Peyer's patch (tissue), 4 donors: Measurements from ENCODE around the gene IRS2. TPM values are rescaled to one million over a fixed set of nuclear protein-coding genes. Genes with fewer than 3 reads are reported as not detected.

Experiments
- DNase-seq, 3 donors: peaks; one replicate each; pipeline ENCODE4 v3.0.0-alpha.2; 2017 to 2019
- H3K27ac ChIP-seq, 4 donors: fragments of 200-600 bp; sonication (generic); one replicate each; pipeline ENCODE4 v1.5.1; 2016 to 2019
- H3K27me3 ChIP-seq, 2 donors: fragments of 200-600 bp; sonication (generic); one replicate each; pipeline ENCODE4 v1.5.1; 2019
- H3K36me3 ChIP-seq, 3 donors: fragments of 200-600 bp; sonication (generic); one replicate each; pipeline ENCODE4 v1.5.1; 2016 to 2019
- H3K4me1 ChIP-seq, 4 donors: fragments of 200-600 bp; sonication (generic); one replicate each; pipeline ENCODE4 v1.5.1; 2016 to 2019
- H3K4me3 ChIP-seq, 4 donors: fragments of 200-600 bp; sonication (generic); 1 replicate in 3 of 4; 2 replicates in 1 of 4; pipeline ENCODE4 v1.5.1; 2016 to 2019; ENCODE audit warnings: mild to moderate bottlenecking in 1 of 4
- H3K9me3 ChIP-seq, 4 donors: fragments of 200-600 bp; sonication (generic); one replicate each; pipeline ENCODE4 v1.5.1; 2016 to 2019; ENCODE audit warnings: mild to moderate bottlenecking in 1 of 4
- POLR2A ChIP-seq, 2 donors: fragments of 450-650 bp; IDR thresholded peaks; one replicate each; pipeline ENCODE4 v1.5.1; 2017; ENCODE audit warnings: antibody characterized with exemption in 2 of 2, mild to moderate bottlenecking in 2 of 2, moderate library complexity in 2 of 2
- total RNA-seq, 4 donors: library from RNA; depleted of rRNA; stranded (reverse); fragments of >200 nt; gene quantifications; one replicate each; pipeline ENCODE4 v1.1.0, GENCODE V29; 2016
- TF ChIP-seq, protein P1 (sequence below), 6 experiments: fragments of 450-650 bp in 4 of 6; fragments of 200-600 bp in 2 of 6; sonication (generic) in 1 of 6; IDR thresholded peaks; one replicate each; pipeline ENCODE4 v1.5.1; 2017 to 2019; ENCODE audit warnings: antibody characterized with exemption in 6 of 6, mild to moderate bottlenecking in 3 of 6, moderate library complexity in 1 of 6

The IRS2 gene
- total RNA-seq, 4 donors from 2014 or later = 8.3 to 41.1 (median 22.3) TPM

DNA sequence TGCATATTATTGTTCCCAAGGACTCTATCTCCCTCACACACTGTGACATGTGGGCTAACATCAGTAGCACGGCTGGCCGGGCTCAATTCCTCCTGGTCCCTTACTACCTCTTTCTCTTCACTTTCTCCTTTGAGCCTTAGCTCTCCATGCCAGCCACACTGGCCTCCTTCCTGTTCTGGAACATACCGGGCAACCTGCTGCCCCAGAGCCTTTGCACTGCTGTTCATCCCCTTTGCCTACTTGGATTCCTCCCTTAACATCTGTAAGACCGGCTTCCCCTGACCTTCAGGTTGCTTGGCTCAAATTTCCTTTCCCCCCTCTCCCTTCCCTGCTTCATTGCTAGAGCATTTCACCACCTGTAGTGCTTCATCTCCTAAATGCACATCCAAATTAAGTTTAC is 17.1 kb downstream of the IRS2 start:
- Histone ChIP-seq H3K27ac (no peak overlapping the region), H3K9me3 (no peaks in the 10 kb centered on the region), H3K4me1 (no peaks in the 10 kb centered on the region), H3K27me3 (no peaks in the 10 kb centered on the region), H3K36me3 (peaks cover 0 to 15% (median 0%) of the 10 kb centered on the region in 3 donors), H3K4me3 (no peak overlapping the region)
- no peak for TF ChIP-seq POLR2A (IDR thresholded peaks at IDR 0.05)
- TF ChIP-seq, protein P1, sequence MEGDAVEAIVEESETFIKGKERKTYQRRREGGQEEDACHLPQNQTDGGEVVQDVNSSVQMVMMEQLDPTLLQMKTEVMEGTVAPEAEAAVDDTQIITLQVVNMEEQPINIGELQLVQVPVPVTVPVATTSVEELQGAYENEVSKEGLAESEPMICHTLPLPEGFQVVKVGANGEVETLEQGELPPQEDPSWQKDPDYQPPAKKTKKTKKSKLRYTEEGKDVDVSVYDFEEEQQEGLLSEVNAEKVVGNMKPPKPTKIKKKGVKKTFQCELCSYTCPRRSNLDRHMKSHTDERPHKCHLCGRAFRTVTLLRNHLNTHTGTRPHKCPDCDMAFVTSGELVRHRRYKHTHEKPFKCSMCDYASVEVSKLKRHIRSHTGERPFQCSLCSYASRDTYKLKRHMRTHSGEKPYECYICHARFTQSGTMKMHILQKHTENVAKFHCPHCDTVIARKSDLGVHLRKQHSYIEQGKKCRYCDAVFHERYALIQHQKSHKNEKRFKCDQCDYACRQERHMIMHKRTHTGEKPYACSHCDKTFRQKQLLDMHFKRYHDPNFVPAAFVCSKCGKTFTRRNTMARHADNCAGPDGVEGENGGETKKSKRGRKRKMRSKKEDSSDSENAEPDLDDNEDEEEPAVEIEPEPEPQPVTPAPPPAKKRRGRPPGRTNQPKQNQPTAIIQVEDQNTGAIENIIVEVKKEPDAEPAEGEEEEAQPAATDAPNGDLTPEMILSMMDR (IDR thresholded peaks at IDR 0.05) = no peak
- no peak for DNase-seq

GRCh38 chr13:109768616-109769015 is 17.8 kb downstream of the IRS2 start:
- TF ChIP-seq, protein P1 (IDR thresholded peaks at IDR 0.05) = no peak
- Histone ChIP-seq H3K9me3 (no peaks in the 10 kb centered on the region), H3K36me3 (peaks cover 0 to 15% (median 0%) of the 10 kb centered on the region in 3 donors), H3K27ac (no peak overlapping the region), H3K4me1 (no peaks in the 10 kb centered on the region), H3K4me3 (no peak overlapping the region), H3K27me3 (no peaks in the 10 kb centered on the region)
- no peak for DNase-seq

- Histone ChIP-seq H3K36me3 (peaks cover 0 to 15% (median 0%) of the 10 kb centered on the region in 3 donors), H3K4me1 (no peaks in the 10 kb centered on the region), H3K27me3 (no peaks in the 10 kb centered on the region), H3K4me3 (no peak overlapping the region), H3K27ac (no peak overlapping the region), H3K9me3 (no peaks in the 10 kb centered on the region)
- DNase-seq = no peak
- TF ChIP-seq, protein P1 (IDR thresholded peaks at IDR 0.05) = no peak
- TF ChIP-seq POLR2A (IDR thresholded peaks at IDR 0.05) = no peak
Observed at GRCh38 chr13:109768176-109768575, 18.2 kb downstream of the IRS2 start.

GRCh38 chr13:109767023-109767422 is 19.4 kb downstream of the IRS2 start:
- Histone ChIP-seq H3K4me1 (no peaks in the 10 kb centered on the region), H3K4me3 (no peak overlapping the region), H3K27ac (no peak overlapping the region)

DNA sequence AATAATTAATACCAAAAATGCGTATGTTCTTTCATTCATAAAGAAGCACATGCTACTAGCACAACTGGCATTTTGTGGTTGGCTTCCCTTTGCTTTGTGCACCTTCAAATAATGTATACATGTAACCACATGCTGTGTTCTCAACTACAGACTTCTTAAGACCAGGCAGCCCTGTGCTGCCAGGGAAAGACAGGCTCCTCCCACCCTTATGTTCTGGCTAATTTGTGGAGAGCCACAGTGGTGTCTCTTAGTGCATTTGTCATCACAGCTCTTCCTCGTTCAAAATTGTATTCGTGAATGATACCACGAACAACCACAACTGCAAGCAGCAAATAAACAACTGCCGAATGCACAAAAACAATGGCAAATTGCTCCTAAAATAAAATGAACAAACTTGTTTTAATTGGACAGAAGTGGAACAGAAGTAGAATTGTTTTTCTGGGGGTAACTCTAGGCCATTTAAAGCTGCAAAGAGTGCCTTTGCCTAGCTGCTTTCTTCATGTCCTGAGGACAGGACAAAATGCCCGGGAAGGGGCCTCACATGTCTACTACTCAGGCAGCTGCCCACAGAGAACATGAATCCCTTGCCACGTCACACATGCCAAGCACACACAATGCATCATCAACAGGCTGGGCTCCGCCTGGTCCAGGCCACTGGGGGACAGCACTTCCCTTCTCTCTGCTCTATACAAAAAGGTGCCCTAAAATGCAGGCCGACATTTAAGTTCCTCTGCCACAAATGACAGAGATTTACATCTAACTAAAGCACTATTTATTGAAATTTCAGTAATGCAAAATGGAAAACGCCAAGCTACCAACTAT is 21.7 kb downstream of the IRS2 start:
- no peak for TF ChIP-seq POLR2A (IDR thresholded peaks at IDR 0.05)
- TF ChIP-seq, protein P1 (IDR thresholded peaks at IDR 0.05) = no peak

More at GRCh38 chr13:109767023-109767422, 19.4 kb downstream of the IRS2 start:
- Histone ChIP-seq H3K9me3 (no peaks in the 10 kb centered on the region), H3K27me3 (no peaks in the 10 kb centered on the region), H3K36me3 (peaks cover 0 to 11% (median 0%) of the 10 kb centered on the region in 3 donors)
- no peak for DNase-seq
- TF ChIP-seq, protein P1 (IDR thresholded peaks at IDR 0.05) = no peak
- TF ChIP-seq POLR2A (IDR thresholded peaks at IDR 0.05) = no peak

More for the DNA sequence above, 21.7 kb downstream of the IRS2 start:
- Histone ChIP-seq H3K27ac (no peak overlapping the region), H3K36me3 (no peaks in the 10 kb centered on the region), H3K4me1 (no peaks in the 10 kb centered on the region), H3K27me3 (no peaks in the 10 kb centered on the region), H3K9me3 (no peaks in the 10 kb centered on the region), H3K4me3 (no peak overlapping the region)
- DNase-seq = no peak
